Kasumi-1 (cell line): ENCODE data around the gene MACF1.

ENCODE experiments used
- DNase-seq, 2 experiments: peaks; one replicate each; lab custom pipeline; 2025; lab: John Stamatoyannopoulos, UW

Gene MACF1

DNA sequence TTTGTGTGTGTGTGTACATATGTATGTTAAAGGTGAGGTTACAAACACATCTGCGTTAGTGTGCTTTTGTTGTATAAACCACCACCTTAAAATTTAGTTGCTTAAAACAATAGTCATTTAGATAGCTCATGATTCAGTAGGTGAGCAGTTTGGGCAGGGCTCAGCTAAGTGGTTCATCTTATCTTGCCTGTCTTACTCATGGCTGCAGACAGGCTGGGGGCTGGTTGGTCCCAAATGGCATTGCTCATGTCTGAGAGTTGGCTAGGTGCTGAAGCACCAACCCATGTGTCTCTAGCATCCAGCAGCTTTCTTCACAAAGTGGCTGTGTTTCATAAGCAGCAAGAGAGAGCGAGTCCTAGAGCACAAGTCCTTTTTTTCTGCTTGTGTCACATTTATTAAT is 91.4 kb downstream of the MACF1 start:
- no peak for DNase-seq

DNA sequence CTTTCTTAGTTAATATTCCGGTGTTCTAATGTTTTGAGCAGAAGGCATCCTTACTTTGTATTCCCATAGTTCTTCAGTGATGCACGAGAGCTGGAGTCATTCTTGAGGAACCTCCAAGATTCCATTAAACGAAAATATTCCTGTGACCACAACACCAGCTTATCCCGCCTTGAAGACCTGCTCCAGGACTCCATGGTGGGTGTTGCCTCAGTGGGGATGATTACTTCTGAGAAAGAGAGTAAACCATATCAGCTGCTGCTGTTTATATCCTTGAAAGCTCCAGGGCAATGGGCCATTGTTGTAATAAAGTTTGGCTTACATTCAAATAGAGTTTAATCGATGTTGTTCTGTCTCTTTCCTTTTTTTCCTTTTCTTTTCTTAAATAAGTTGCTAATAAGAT is 93.1 kb downstream of the MACF1 start:
- no peak for DNase-seq

DNA sequence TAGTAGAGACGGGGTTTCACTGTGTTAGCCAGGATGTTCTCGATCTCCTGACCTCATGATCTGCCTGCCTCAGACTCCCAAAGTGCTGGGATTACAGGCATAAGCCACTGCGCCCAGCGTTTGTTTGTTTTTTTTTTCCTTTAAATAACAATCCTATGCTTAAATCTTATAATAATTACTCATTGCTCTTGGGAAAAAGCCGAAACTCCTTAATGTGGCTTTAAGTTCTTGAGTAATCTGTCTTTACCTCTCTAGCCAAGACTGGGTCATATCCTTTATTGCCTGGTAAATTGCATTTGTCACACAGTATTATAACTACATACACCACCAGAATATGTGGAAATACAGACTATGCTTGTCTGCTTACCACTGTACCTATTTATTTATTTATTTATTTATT is 97.1 kb downstream of the MACF1 start:
- no peak for DNase-seq

DNA sequence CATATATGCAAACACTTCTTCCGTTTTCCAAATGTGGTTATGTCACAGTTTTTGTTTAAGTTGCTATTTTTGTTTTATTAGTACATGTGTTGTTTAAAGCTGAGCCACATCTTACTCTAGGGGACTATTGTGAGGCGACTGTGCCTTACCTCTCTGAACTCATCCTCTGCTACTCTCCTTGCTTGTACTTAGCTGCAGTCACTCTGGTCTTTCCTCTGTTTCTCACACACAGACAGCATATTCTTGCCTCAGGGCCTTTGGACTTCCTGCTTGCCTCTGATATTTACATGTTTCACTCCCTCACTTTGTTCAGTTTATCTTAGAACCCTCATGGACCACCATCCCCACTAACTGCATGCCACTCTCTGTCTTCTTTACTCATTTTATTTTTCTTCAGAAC is 101.1 kb downstream of the MACF1 start:
- DNase-seq = no peak

DNA sequence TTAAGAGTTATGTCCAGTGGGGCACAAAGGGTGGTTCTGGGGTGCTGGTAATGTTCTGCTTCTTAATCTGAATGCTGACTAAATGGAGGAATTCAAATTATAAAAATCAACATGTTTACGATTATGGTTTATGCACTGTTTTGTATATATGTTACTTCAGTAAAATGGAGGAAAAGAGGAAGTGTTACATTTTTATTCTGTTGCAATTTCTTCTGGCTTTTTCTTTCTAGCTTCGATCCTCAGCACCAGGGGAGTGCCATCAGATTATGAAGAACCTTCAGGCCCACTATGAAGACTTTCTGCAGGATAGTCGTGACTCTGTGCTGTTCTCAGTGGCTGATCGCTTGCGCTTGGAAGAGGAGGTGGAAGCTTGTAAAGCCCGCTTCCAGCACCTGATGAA is 105.5 kb downstream of the MACF1 start:
- peak in 1 of 2 experiments; percentile 24 for DNase-seq

DNA sequence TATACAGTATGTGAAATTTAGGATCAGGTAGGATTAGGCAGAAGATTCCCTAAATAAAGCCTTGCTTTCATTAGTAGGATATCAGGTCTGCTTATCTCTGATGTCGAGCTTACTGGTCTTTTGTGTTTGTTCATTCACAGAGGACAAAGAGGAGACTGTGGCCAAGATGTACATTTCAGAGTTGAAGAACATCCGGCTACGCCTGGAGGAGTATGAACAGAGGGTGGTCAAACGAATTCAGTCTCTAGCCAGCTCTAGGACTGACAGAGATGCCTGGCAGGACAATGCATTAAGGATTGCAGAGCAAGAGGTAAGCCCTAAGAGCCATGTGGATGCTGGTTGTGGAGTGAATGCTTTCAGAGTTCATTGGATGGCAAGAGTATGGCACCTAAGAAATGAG is 106.2 kb downstream of the MACF1 start:
- DNase-seq = no peak

DNA sequence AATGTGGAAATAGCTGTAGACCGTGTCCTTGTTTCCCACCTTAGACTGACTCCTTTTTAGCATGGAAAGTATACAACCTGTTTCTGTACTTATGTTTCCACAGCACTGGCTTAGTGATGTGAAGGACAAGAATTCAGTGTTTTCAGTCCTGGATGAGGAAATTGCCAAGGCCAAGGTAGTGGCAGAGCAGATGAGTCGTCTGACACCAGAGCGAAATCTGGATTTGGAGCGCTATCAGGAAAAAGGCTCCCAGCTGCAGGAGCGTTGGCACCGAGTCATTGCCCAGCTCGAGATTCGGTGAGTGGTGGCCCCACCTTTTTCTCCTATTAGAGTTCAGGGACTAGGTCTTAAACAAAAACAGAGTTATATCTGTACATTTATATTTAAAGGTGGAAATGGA is 112.6 kb downstream of the MACF1 start:
- DNase-seq = no peak

DNA sequence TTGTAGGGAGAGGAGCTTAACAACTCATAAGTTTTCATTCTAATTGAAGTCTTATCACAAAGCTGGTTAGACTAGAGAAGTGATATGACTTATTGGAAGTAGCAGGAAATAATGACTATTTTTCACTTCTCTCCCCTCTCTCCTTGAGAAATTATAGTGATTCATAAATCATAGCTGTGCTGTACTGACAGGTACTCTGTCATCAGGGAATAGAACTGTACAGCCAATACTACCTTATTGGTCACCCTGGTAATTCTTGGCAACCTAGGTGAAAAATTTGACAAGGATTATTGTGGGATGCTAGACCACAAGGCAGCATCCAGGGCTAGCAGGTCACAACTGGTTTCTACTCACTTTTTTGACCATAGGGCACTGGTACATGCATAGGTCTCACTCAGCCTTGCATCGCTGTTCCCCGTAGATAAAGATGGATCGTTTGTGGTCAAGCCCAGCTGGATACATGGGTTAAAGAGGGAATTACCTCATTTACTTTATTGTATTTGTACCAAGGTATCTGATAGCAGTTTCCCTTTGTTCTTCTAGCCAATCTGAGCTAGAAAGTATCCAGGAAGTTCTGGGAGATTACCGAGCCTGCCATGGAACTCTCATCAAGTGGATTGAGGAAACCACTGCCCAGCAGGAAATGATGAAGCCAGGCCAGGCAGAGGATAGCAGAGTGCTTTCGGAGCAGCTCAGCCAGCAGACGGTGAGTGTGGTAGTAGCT is 113.6 kb downstream of the MACF1 start:
- DNase-seq = no peak

DNA sequence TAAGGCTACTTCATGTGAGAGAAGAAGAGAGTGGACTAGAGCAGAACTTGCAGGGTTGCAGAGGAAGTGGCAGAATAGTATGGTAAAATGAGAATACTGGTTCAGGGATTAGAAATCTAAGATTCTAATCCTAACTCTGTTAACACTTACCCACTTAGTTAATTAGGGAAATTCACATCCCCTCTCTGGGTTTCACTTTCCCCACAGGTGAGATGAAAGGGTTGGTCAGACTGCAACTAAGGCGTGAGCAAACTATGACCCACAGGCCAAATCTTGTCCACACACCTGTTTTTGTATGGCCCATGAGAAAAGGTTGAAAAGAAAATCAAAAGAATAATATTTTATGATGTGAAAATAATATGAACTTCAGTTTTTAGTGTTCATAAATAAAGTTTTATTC is 117.5 kb downstream of the MACF1 start:
- DNase-seq = no peak

DNA sequence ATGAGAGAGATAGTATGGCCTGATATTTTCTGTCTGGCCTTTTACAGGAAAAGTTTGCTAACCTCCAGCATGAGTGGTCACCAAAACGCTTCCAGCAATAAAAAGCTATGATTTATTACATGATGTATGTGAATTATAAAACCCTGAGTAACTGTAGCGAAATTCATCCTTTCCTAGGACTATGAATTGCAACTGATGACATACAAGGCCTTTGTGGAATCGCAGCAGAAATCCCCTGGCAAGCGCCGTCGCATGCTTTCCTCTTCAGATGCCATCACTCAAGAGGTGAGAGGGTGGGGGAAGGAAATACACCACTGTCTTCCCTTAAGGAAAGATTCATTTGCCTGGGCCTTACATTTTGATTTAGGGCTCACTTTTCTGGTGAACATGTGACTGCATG is 117.9 kb downstream of the MACF1 start:
- no peak for DNase-seq

DNA sequence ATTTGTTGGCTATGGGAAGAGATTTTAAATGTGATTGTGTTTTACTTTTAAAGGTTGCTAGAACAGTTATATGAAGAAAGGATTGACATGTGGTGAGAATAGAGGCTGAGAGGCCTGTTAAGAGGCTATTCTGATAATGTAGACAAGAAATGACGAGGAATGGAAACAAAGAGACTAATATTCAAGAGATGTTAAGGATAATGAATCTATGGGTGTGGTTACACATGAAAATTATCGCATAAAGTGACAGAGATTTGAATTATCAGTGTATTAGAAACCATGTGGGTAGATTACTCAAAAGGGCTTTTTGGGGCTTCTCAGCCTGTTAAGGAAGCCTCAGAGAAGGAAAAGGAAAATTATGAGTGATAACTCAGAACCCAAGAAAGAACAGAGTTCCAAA is 120.4 kb downstream of the MACF1 start:
- DNase-seq = no peak

DNA sequence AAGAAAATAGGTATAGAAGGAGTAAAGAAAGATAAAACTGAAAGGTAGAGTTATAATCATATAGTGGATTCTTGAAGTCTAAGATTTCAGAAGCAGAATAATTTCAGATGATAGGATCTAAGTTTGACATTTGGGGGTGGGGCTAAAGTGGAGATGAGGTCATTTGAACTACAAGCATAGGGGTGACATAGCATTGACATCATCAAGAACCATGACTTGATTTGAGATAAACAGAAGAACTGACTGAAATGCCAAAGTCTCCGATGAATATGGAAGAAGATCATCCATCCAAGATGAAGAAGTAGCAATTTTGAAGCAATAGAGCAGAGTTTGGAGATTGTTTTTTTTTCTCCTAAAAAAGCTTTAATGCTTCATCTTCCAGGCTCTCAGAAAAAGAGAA is 122.3 kb downstream of the MACF1 start:
- DNase-seq = no peak

DNA sequence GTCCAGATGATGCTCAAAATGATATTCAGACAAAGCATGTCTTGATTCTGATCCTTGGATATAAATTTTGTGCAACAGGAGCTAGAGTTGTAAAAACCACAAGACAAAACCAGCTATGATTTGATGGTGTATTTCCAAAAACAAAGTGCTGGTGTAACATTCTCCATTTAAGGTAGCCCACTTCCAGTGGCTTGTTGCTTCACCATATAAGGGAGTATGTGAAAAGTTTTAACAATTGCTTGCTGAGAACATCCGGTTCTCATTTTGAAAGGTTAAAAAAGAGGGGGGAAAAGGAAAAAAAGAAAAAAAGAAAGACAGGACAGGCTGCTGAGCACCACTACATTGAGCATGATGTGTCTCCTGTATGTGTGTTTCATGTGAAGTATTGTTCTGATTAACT is 123.6 kb downstream of the MACF1 start:
- no peak for DNase-seq

DNA sequence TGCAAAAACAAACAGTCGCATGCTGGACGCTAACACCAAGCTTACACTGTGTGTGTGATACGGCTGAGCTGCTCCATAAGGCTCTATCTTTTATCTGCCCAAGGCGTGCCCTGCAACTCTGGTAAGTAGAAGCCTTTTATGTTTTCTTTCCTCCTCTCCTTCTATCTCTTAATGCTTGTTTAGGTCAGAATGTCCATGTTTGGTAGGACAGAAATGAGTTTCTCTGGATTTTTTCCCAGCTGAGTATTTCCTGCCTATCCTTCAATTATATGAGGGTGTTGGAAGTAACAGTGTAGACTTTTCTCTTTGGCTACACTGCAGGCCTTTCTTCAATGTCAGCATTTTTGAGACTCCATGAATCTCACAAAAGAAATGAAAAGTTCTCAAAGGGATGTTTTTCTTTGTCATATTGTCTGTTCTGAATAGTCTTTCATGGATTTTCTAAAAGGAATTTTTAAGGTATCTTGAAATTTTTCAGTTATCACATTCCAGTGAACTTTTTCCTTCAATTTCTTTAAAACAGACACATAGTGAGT is 124.2 kb downstream of the MACF1 start:
- DNase-seq = no peak

DNA sequence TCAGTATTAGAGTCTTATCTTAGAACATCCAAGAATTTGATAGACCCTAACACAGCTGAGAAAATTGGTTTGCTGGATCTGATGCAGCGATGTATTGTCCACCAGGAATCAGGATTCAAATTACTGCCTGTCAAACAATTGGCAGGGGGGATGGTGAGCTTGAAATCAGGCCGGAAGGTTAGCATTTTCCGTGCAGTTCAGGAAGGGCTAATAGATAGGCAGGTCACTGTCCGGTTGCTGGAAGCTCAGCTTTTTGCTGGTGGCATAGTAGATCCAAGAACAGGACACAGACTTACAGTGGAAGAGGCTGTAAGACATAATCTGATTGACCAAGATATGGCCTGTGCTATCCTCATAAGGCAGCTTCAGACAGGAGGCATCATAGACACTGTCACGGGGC is 127.2 kb downstream of the MACF1 start:
- no peak for DNase-seq

DNA sequence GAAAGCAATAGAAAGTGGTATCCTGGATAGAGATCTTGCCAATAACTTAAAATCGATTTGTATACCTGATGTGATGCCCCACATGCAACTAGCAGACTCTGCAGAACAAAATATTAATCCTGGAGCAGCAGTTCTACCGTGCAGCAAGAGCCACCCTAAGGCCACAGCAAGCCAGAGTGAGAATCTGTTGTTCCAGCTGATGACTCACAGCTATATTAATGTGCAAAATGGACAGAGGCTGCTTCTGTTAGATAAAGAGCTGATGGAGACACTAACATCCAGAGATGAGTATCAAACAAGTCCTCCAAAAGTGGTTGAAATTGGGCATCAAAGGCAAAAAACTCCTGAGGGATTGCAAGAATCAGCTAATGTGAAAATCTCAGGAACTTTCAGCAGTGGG is 127.8 kb downstream of the MACF1 start:
- no peak for DNase-seq

DNA sequence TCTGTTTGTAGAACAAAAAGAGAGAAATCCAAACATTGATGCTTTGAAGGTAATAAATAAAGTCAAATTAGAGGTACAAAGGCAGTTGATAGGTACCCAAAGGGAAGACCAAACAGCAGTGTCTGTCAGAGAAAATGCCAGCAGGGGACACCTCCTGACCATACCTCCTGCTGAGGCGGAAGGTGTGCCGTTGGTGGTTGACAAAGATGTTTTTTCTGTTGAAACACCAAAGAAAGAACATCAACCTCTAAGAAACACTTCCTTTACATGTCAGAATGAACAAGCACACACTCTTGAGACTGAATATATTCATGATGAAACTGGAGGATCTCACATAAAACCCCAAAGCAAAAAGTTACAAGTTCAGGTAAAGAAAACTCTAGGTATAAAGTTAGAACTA is 128.3 kb downstream of the MACF1 start:
- no peak for DNase-seq

DNA sequence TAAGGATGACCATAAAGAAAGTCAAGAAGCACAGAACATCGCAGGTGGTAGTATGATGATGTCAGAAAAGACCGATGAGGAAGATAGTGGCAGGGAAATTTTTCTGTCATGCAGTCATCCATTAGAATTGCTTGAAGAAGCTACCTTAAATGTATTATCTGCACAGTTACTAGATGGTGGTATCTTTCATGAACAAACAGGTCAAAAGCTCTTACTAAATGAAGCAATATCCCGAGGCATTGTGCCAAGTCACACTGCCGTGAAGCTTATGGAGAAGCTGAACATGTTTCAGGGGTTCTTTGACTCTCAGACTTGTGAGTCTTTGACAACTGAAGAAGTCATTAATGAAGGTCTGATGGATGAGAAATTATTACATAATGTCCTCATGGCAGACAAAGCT is 128.8 kb downstream of the MACF1 start:
- no peak for DNase-seq

DNA sequence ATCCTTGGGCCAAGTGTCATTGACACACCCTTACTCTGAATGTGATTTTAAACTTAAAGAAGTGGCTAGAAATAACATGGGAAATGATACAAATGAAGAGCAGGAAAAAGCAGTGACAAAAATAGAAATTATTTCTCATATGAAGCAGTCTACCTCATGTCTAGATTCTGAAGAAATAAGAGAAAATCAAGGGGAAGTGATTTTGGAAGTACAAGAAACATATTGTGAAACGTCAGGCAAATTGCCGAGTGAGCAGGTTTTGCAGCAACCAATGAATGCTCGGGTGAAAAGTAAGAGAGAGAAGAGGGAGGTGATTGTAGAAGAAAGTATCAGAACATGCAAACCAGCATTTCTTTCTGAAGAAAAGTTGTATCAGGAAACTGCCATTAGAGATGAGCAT is 130.7 kb downstream of the MACF1 start:
- DNase-seq = no peak

DNA sequence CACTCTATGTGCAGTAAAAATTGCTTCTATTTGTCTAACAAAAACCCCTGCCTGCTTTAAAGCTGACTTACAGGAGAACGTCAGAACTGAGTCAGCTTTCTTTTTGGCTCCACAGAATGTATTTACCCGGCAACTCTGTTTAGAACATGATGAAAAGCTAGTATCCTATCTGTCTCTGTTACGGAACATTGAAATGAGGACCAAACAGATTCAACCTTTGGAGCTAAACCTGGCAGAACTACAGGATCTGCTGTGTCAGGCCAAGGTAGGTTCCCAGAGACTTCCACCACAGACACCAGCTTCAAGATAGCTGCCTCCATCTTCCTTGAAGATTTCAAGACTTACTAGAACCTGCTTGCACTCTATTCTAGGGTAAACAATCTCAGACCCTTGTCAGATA is 132.6 kb downstream of the MACF1 start:
- DNase-seq = no peak

DNA sequence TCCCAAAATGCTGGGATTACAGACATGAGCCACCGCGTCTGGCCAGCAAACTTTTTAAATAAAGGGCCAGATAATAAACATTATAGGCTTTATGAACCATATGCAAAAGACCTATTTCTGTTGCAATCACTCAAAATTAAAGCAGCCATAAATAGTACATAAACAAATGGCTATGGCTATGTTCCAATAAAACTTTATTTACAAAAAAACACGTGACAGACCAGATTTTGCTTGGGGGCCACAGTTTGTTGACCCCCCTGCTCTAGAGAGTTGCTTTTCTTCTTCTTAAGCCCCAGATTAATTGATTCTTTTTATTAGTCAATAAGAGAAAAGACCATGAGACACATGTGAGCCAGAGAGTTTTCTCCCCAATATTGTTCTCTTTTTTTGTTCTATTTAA is 138.3 kb downstream of the MACF1 start:
- no peak for DNase-seq

DNA sequence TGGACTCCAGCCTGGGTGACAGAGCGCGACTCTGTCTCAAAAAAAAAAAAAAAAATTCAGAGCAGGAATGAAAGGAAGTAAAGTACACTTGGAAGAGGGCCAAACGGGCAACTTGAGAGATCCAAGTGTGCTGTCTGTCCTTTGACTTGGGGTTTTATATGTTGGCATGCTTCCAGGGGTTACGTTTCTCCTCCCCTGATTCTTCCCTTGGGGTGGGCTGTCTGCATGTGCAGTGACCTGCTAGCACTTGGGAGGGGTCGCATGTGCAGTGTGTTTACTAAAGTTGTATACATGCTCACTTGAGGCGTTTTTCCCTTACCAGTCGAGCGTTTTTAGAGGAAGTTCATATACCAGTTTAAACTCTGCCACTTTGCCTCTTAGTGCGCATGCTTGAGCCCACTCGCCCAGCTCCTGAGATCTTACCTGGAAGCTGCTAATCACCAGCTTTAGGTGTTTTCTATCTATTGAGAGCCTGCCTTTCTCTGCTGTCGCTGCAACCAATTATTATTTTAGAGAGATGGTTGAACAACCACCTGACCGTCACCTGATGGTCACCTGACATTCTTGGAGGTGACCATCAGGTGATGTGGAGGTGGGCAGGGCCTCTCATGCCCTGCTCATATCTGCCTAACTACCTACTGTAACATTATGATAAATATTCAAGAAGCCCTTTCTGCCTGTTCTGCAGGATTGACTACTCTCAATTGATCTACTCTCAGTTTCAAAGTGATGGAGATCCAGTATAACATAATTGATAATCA is 140.1 kb downstream of the MACF1 start:
- DNase-seq = no peak

DNA sequence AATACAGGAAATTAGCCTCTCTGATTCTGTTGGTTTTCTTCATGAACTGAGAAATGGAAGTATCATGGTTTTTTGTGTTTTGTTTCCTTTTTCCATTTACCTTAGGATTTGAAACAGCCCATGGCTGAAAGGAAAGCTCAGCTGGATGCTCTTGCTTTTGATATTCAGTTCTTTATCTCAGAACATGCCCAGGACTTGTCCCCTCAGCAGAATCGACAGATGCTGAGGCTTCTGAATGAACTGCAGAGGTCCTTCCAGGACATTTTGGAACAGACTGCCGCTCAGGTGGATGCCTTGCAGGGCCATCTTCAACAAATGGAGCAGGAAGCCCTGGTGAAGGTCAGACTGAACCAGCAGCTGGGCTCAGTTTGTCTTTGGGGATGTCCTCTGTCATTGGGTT is 142.4 kb downstream of the MACF1 start:
- DNase-seq = no peak

DNA sequence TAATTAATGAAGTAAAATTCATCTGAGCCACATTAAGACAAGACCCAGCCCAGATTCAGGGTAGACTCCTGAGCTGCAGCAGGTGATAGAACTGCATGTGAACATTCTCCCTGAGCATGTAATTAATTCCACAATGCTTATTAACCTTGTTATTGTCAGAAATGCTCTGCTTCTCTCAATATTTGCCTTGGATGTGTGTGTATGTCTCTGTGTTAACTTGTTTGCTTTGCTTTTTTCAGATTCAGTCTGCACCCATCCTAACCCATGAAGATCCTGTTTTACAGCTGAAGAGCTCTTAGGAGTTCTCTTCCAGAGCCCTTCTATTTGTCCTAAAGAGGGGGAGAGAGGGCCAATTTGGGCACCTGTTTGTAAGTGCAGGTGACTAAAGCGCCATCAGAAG is 143.8 kb downstream of the MACF1 start:
- no peak for DNase-seq
